Heart left ventricle (tissue), 11 donors: ENCODE measurements around the gene ORM1. TPM values are rescaled to one million over a fixed set of nuclear protein-coding genes. Genes with fewer than 3 reads are reported as not detected.

Experiments
- polyA plus RNA-seq, 2 donors: library from polyadenylated mRNA; stranded (reverse); fragments of 200-250 nt; gene quantifications; one replicate each; pipeline ENCODE4 v1.2.3, GENCODE V29; 2013
- total RNA-seq, 9 donors: library from RNA; depleted of rRNA in 2 of 9; stranded (reverse); fragments of >200 nt in 2 of 9; fragmentation: NEBNext Ultra II Directional in 3 of 9; extraction: Animal tissue kit (Norgen Biotek cat#: 25700) in 3 of 9; gene quantifications; one replicate each; pipeline versions ENCODE4 v1.1.0 to v1.2.4, GENCODE V29; 2016 to 2023
- donor health status: ischemic (EF 13 %, LVEDD 7.1; RV severe dilation, severe dysfunction).
- donor health status: healthy with polysubstance abuse.
- donor health status: DM: no; HTN: yes; CAD: no.
- donor health status: DM: no; HTN: no; CAD: no.
- donor health status: ischemic (EF 25% LVEDD 5.7; RV mildly dilated, moderate dysfunction).
- donor health status: healthy.
- donor health status: DM: yes; HTN: yes; CAD: no.
- donor health status: PGD.
- donor health status: nonischemic (EF 23%, LVEDD 6.1; RV moderate dilation, normal function).

The ORM1 gene
- total and polyA plus RNA-seq, 11 donors = 0.51 to 1.00 (median 0.80) TPM; not detected in 8

Other genes starting within 250 kb of the ORM1 start
- gene AMBP, start 244.8 kb upstream of the ORM1 start, total RNA-seq = under 1 TPM in 2 of 9 donors, not detected in 7; 0.20 to 0.32 TPM
- under 1 TPM in 1 of 2 donors, not detected in 1; 0.08 TPM for gene AMBP, start 244.8 kb upstream of the ORM1 start, polyA plus RNA-seq
- gene KIF12, start 223.8 kb upstream of the ORM1 start, total RNA-seq = under 1 TPM in 1 of 9 donors, not detected in 8; 0.21 TPM
- under 1 TPM in 1 of 2 donors, not detected in 1; 0.08 TPM for gene KIF12, start 223.8 kb upstream of the ORM1 start, polyA plus RNA-seq
- 10 to 100 TPM in 1 of 9 donors, 1 to 10 TPM in 8; 2.3 to 10.8 (median 5.2) TPM for gene COL27A1, start 167.6 kb upstream of the ORM1 start, total RNA-seq
- 10 to 100 TPM in 1 of 2 donors, 1 to 10 TPM in 1; 2.7 to 14.2 TPM for gene COL27A1, start 167.6 kb upstream of the ORM1 start, polyA plus RNA-seq
- gene ORM2, start 6.8 kb downstream of the ORM1 start, total RNA-seq = not detected
- under 1 TPM in 1 of 2 donors, not detected in 1; 0.14 TPM for gene ORM2, start 6.8 kb downstream of the ORM1 start, polyA plus RNA-seq
- 10 to 100 TPM in 2 of 9 donors, 1 to 10 TPM in 7; 2.5 to 30.8 (median 4.3) TPM for gene AKNA, start 64.9 kb downstream of the ORM1 start, total RNA-seq
- 1 to 10 TPM; 4.4 to 4.6 TPM for gene AKNA, start 64.9 kb downstream of the ORM1 start, polyA plus RNA-seq
- gene WHRN, start 182.4 kb downstream of the ORM1 start, total RNA-seq = 1 to 10 TPM in 3 of 9 donors, under 1 TPM in 6; 0.12 to 1.4 (median 0.56) TPM
- under 1 TPM; 0.37 to 0.61 TPM for gene WHRN, start 182.4 kb downstream of the ORM1 start, polyA plus RNA-seq